ENCODE measurements around the gene PRKCE. TPM values are rescaled to one million over a fixed set of nuclear protein-coding genes. Genes with fewer than 3 reads are reported as not detected.

Gene PRKCE
- total RNA-seq = 3.1 and 6.9 TPM in 2 replicates

- no peak for DNase-seq (ENCODE audit: low read depth)
These were observed at the start of gene PRKCE for GRCh38 chr2:45651415-45652089. Gene PRKCE, plus strand, starts transcription at chr2:45651675.

DNA sequence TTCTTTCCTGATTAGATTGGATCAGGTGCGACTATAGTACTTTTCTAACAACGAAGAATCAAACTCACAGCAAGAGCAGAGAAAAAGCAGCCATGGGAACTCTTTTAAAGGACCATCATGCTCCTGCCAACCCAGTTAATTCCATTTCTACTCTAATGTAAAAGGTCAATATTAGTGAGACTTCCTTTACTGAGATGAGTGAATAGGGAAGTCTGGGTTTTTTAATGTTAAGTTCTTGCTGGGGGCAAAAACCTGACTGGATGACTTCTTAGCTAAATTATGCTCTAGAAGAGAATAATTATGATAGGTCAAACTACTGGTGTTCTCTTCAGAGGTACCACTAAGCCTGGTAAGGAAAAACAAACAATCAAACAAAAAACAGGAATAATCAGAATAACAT is 48.9 kb upstream of the PRKCE start:
- DNase-seq (ENCODE audit: low read depth) = no peak

DNA sequence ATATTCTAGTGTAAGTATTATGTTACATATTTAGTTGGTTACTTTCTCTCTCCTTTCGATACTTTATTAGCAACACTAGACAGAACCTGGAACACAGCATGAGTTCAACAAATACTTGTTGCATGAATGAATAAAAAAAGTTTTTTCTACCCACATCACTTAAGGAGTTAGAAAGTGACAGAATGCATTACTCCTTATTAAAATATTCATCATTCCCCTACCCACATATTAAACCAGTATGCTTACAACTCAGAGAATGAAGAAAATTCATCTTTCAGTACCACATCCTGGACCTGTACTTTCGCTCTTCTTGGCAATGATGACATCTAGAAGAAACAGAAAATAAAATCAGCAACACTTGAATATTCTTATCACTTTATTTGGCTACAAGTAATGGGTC is 46.4 kb upstream of the PRKCE start:
- DNase-seq (ENCODE audit: low read depth) = no peak

- no peak for DNase-seq (ENCODE audit: low read depth)
These were observed 44.7 kb upstream of the PRKCE start for GRCh38 chr2:45606796-45607195.

DNA sequence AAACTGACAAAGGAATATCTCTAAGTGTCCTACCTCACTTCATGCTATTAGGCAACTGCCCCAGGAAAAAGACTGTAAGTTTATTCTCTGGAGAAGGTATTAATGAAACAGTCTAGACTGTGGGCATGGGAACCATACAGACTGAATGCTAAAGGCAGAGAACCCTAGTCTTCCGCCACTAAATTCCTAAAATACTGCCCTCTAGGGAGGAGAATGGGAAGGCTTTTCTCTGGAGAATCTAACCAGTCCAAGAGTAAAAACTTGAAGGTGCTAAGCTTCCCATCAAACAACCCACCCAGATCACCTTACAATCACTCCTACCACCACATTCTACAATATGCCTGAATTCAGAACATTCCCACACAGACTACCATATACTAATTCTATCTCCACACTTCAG is 43.8 kb upstream of the PRKCE start:
- peak; percentile 23 for DNase-seq (ENCODE audit: low read depth)

DNA sequence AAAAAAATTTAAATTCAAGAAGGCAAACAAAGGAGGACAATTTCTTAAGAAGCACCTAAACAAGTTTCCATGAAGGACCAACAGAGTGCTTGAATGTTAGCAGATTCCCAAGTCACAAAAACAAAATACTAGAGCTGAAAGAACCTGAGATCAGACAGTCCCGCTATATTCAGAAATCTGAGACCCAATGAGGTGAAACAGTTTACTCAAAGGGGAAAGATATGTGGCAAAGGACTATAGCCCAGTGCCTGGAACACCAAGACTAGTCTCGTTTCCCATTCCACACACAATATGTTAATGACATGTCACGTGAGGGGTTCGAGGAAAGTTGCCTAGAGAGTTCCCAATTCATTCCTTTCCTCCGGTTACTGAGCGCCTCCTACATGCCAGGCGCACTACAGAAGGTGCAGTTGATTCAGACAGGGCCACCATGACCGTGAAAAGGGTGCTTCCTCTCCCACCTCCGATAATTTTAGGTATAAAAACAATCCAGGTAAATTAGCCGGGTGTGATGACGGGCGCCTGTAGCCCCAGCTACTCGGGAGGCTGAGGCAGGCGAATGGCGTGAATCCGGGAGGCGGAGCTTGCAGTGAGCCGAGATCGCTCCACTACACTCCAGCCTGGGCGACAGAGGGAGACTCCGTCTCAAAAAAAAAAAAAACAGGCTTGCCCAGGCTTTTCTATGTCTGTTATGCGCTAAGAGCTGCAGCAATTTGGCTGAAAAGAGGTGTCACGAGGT is 41.0 kb upstream of the PRKCE start:
- DNase-seq (ENCODE audit: low read depth) = peak; percentile 76

GRCh38 chr2:45611020-45611859 is 40.2 kb upstream of the PRKCE start, which contains the start of gene SRBD1:
Gene SRBD1, minus strand, starts transcription at chr2:45611267. Its CDS starts 5,826 bp downstream, at chr2:45605441.
- peak; percentile 90 for DNase-seq (ENCODE audit: low read depth)

GRCh38 chr2:45612285-45612684 is 39.2 kb upstream of the PRKCE start:
- DNase-seq (ENCODE audit: low read depth) = peak; percentile 77

- DNase-seq (ENCODE audit: low read depth) = peak; percentile 76
These were observed 38.7 kb upstream of the PRKCE start for GRCh38 chr2:45612731-45613130.

DNA sequence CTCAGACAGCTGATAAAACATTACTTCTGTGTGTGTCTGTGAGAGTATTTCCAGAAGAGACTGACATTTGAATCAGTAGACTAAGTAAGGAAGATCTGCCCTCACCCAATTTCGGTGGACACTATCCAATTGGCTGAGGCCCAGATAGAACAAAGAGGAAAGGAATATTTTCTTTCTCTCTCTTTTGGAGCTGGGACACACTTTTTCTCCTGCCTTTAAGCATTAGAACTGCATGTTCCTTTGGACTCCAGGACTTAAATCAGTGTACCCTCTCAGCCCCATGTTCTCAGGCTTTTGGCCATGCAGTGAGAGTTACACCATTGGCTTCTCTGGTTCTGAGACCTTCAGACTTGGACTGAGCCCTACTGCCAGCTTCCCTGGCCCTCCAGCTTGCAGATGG is 37.1 kb upstream of the PRKCE start:
- DNase-seq (ENCODE audit: low read depth) = no peak

DNA sequence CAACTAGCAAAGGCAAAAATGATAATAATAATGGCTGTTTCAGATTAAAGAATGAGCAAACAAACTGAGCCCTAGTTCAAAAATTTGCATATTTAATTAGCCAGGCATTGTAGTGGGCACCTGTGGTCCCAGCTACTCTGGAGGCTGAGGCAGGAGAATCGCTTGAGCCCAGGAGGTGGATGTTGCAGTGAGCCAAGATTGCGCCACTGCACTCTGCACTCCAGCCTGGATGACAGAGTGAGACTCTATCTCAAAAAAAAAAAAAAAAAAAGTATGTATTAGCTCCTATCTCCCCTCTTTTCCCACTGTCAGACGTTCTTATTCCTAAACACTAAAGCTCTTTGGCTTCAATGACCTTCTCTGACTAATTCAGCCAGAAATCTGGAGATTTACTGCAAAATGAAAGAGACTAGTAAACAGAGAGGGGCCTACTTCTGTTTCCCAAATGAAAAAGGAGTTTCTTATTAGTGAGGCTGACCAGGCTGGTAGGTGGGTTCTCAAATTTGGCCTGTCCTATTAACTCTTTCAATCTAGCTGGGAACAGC is 36.5 kb upstream of the PRKCE start:
- no peak for DNase-seq (ENCODE audit: low read depth)

DNA sequence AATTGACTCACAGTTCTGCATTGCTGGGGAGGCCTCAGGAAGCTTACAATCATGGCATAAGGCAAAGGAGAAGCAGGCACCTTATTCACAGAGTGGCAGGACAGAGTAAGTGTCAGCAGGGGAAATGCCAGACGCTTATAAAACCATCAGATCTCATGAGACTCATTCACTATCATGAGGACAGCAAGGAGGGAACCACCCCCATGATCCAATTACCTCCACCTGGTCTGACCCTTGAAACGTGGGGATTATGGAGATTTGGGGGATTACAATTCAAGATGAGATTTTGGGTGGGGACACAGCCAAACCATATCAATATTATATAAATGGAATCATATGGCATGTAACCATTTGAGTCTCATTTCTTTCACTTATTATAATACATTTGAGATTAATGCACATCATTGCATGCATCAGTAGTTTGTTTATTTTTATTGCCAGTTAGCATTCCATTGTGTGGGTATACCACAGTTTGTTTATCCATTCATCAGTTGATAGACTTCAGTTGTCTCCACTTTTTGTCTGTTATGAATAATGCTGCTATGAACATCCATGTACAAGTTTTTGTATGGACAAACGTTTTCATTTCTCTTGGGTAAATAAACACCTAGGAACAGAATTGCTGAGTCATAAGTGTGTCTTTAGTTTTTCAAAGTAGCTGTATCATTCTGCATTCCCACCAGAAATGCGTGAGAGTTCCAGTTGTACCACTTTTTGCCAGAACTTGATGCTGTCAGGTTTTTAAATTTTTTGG is 34.6 kb upstream of the PRKCE start:
- peak; percentile 45 for DNase-seq (ENCODE audit: low read depth)

DNA sequence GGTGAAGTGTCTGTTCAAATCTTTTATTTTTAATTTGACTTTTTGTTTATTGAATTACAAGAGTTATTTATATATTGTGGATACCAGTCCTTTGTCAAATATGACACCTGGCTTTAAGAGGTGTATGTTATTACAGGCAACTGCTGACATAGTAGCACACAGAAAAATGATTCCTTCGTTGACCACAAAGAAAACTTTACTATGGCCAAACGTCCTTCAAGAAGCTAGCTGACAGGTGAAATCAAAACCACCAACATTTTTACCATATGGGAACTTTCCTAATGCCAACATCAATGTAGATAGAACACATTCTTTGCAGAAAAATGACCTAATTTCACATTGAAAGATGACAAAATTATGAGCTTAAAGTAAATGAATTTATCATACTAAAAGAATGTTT is 34.0 kb upstream of the PRKCE start:
- DNase-seq (ENCODE audit: low read depth) = no peak

DNA sequence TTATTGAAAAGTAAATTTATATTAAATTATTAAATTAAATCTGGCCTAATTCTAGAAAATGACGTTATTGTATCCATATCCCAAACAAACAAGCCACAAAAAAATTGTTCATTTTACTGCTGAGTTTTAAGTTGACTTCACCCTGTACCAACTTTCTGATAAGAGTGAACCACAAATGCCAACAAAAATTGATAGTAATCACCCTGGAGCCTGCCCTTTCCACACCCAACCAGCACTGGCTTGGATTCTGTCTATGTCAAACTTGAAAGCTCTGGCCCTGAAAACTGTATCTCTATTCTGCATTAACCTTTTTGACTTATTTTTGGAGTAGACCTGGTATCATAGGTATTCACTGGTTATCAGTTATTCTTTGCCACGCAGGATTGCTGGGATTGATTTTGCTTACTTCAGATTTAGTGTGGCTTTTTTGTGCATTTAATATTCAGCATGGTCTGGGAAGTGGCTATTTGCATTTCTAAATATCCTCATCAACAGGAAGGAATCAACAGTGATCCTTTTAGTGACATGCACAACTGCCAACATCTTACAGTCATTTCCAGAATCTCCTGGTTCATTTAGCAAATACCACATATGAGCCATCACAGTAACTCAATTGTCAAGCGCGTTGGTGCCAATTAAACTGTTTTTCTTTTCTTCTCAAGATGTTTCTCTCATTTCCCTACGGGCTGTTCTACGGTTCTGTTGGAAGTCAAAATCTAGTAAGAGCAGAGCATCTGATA is 29.0 kb upstream of the PRKCE start:
- peak; percentile 9 for DNase-seq (ENCODE audit: low read depth)

DNA sequence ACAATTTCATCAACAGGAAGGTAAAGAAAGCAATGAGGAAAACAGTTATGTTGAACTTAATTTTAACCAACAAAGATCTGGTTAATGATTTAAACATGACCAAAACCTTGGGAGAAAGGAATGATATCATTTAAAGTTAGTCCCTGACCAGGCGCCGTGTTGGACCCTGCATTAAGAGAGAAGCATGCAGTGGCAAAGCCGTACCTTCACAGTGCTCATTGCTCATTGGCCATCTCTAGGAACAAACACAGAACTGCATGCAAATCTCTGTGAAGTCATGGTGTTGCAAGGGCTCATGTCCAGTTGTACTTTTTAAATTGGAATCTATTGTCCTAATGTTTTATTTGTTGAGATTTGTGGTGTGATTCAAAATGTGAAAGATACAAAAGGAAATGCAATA is 28.4 kb upstream of the PRKCE start:
- DNase-seq (ENCODE audit: low read depth) = peak; percentile 41

DNA sequence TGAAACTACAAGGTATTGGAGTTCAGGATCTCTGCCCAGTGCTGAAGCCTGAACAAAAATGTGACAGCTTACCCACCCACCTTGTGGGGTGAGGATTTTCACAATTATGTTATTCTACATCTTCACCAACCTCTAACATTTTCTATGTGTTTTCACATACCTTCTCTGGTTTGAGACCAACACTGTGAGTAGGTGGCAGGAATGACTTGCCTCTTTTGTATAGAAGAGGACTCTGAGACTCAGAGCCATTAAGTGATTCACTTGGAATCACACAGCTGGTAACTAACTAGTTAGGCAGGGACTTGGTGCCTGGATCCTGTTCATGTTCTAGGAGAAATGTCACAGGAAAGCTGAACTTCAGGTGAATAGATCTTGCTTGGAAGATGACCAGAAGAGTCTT is 25.7 kb upstream of the PRKCE start:
- peak; percentile 4 for DNase-seq (ENCODE audit: low read depth)

GRCh38 chr2:45626387-45627221 is 24.9 kb upstream of the PRKCE start:
- no peak for DNase-seq (ENCODE audit: low read depth)

- peak; percentile 78 for DNase-seq (ENCODE audit: low read depth)
These were observed 23.6 kb upstream of the PRKCE start for GRCh38 chr2:45627911-45628310.

DNA sequence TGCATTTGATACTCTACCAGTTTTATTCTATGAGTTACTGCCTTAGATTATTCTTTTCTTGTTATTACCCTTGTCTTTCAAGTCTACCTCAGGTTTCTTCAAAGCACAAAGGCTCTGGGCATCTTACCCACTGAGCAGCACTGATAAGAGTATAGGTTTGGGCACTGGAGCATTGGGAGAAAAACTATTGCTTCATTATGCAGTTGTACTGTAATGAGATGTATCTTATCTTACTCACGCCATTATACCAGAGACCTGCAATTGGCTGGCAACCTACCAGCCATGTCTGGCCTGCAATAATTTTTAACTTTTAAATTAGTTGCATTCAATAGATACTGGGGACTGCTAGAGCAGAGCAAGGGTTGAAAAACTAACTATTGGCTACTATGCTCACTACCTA is 21.5 kb upstream of the PRKCE start:
- DNase-seq (ENCODE audit: low read depth) = no peak

GRCh38 chr2:45631319-45631718 is 20.2 kb upstream of the PRKCE start:
- DNase-seq (ENCODE audit: low read depth) = no peak
